IPS-15b (cell line): ENCODE data around the gene COL8A2.

Experiments
- H3K27me3 ChIP-seq: one replicate; pipeline ENCODE4 v1.6.1; 2013; ENCODE audit warnings: low read length; ENCODE audit not compliant: control insufficient read depth, insufficient read depth
- H3K36me3 ChIP-seq: one replicate; pipeline ENCODE4 v1.6.1; 2013; ENCODE audit warnings: low read length; ENCODE audit not compliant: control insufficient read depth, insufficient read depth
- H3K4me1 ChIP-seq: one replicate; pipeline ENCODE4 v1.6.1; 2013; ENCODE audit warnings: mild to moderate bottlenecking, low read length; ENCODE audit not compliant: control insufficient read depth, insufficient read depth
- H3K4me3 ChIP-seq: one replicate; pipeline ENCODE4 v1.5.1; 2013; ENCODE audit warnings: low read depth, low read length
- H3K9ac ChIP-seq: one replicate; pipeline ENCODE4 v1.6.1; 2013; ENCODE audit warnings: low read depth, mild to moderate bottlenecking, low read length
- H3K9me3 ChIP-seq: one replicate; pipeline ENCODE4 v1.6.1; 2013; ENCODE audit warnings: mild to moderate bottlenecking, low read length; ENCODE audit not compliant: control insufficient read depth, insufficient read depth

COL8A2 gene

DNA sequence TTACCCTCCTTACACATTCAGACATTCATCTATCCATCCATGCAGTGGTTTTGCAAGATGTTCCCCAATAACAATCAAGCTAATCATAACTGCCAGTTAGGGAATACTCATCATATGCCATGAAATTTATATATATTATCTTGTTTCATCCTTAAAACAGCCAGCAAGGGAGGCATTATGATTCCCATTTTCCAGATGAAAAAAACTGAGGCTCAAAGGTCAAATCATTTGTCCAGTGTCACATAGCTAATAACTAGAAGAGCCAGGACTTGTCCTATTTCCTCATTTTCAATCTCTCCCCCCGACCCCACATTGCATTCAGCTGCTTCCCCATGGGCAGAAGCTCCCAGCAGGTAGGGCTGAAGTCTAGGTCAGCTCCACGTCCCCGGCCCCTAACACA is 7.0 kb upstream of the COL8A2 start:
- Histone ChIP-seq H3K4me1 (no peaks in the 10 kb centered on the region), H3K9ac (no peak overlapping the region), H3K36me3 (no peaks in the 10 kb centered on the region), H3K27me3 (no peaks in the 10 kb centered on the region), H3K9me3 (no peaks in the 10 kb centered on the region), H3K4me3 (no peak overlapping the region)

DNA sequence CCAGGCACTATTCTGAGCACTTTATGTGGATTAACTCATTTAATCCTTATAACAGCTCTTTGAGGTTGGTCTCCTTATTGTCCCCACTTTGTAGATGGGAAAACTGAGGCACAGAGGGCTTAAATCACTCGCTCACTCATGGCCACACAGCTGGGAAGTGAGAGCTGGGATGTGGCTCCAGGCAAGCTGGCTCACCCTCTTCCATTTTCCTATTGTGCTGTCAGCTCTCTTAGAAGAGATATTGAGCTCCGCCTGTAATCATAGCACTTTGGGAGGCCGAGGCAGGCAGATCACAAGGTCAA is 3.8 kb upstream of the COL8A2 start:
- no peaks in the 10 kb centered on the region for H3K36me3 ChIP-seq
- H3K27me3 ChIP-seq: peaks cover 21% of the 10 kb centered on the region
- no peak overlapping the region for H3K9ac ChIP-seq
- no peaks in the 10 kb centered on the region for H3K9me3 ChIP-seq
- H3K4me3 ChIP-seq: no peak overlapping the region
- no peaks in the 10 kb centered on the region for H3K4me1 ChIP-seq

DNA sequence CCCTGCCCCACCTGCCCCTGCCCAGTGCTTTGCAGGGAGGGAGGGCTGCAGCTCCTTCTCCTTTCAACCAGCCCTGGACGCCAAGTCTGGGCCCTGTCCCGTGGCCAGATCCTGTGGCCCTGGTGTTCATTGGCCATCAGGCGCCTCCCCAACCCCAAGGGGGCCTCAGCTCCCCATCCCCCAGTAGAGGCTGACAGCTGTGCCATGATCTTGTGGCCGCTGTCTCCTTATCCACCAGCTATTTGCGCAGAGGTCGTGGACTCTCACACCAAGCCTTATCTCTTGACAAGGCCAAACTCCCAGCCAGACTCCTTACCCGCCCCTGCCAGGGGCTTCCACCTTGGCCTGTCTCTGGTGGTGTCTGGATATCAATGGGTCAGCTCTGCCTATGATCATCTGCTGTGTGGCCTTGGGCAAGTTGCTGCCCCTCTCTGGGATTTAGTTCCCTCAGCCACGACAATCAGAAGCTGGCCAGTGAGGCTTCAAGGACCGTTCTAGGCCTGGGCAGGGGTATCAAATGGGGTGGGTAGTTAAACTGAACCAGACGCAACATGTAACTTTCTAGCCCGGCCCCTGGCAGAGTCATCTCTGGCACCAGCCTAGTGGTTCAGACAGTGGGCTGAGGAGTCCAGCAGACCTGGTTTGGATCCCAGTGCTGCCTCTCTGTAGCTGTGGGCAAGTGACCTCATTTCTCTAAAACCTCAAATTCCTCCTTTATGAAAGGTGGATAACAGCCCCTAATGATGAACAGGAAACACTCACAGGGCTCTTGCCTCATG is 3.3 kb upstream of the COL8A2 start:
- Histone ChIP-seq H3K4me1 (no peaks in the 10 kb centered on the region), H3K9ac (no peak overlapping the region), H3K4me3 (no peak overlapping the region), H3K9me3 (no peaks in the 10 kb centered on the region), H3K27me3 (peaks cover 27% of the 10 kb centered on the region), H3K36me3 (no peaks in the 10 kb centered on the region)

DNA sequence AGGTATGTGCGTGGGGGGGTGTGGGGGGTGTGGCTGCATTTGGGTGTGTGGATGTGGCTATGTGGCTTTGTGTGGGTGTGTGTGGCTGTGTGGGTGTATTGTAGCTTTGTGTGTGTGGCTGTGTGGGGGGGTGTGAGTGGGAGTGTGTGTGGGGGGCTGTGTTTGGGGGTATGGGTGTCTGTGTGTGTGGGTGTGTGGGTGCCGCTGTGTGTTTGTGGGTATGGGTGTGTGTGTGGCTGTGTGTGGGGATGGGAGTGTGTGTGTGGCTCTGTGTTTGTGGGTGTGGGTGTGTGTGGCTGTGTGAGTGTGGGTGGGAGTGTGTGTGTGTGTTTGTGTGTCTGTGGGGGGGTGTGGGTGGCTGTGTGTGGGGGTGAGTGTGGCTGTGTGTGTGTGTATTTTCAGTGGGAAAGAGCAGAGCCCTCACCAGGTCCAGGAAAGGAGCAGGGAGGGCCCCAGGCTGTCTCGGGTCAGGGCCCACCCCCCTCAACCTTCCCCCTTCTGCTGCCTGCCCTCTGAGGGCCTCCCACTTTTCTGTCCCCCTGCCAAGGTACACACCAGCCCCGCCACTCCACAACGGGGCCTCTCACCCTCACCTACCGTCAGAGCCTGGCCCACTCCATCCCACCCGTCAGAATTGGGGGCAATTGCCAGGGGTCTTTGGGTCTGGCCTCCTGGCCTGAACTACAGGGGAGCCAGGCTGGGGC is 1.9 kb upstream of the COL8A2 start:
- no peak overlapping the region for H3K9ac ChIP-seq
- H3K4me3 ChIP-seq: no peak overlapping the region
- H3K36me3 ChIP-seq: no peaks in the 10 kb centered on the region
- no peaks in the 10 kb centered on the region for H3K9me3 ChIP-seq
- peaks cover 33% of the 10 kb centered on the region for H3K27me3 ChIP-seq
- H3K4me1 ChIP-seq: no peaks in the 10 kb centered on the region

DNA sequence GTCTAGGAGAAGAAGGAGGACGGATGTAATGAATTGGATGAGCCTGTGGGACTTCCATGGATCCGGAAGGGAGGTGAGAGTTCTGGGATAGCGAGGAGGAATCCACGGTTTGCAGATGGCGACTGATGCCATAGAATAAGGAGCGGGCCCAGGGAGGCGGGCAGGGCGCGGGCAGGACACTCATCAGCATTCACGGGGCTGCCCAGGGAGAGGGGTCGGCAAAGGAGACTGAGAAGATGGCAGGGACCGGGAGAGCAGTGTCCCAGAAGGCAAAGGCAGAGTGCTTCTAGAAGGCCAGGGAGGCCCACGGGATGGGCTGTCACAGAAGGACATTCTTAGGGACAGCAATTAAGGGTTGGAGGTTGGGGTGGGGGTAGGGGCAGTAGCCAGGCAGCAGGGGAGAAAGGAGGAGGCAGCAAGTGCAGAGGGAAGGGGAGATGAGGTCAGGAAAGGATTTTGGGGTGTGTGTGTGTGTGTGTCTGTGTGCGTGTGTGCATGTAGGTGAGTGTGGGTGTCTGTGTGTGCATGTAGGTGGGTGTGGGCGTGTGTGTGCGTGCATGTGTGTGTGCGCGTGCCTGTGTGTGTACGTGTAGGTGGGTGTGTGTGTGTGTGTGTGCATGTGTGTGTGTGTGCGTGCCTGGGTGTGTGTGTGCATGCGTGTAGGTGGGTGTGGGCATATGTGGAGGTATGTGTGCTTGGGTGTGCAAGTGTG is 1.1 kb upstream of the COL8A2 start:
- no peaks in the 10 kb centered on the region for H3K9me3 ChIP-seq
- no peak overlapping the region for H3K9ac ChIP-seq
- no peak overlapping the region for H3K4me3 ChIP-seq
- peaks cover 33% of the 10 kb centered on the region for H3K27me3 ChIP-seq
- H3K4me1 ChIP-seq: no peaks in the 10 kb centered on the region
- H3K36me3 ChIP-seq: no peaks in the 10 kb centered on the region

DNA sequence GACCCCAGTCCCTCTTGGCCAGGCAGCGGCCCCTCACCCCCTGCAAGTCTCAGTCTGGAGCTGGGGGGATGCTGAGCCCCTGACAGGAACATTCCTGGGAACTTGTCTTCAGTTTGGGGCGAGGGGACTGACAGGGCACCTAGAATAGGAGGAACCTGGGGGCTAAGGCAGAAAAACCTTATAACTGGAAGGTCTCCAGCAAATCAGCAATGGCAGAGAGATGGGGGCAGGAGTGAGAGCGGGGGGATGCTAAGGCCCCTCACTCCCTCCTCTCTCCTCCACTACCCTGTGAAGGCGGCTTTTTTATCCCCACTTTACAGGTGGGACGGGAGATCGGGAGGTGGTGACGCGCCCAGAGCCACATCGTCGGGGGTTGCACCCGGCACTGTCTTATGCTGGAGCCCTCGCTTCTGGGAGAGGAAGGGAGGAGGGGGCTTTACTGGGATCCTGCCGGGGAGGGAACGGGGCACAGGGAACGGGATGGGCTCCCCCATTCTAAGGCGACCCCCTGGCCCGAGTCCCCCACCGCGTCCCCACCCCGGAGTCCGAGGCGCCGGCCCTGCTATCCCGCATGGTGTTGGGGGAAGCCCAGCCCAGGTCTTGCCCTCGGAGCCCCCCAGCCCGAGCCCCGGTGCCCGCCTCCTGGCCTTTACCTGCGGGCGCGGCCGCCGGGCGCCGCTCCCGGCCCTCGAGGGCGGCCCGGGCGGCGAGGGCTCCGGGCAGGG is 456 bp downstream of the COL8A2 start:
- Histone ChIP-seq H3K9ac (no peak overlapping the region), H3K27me3 (peaks cover 33% of the 10 kb centered on the region), H3K36me3 (no peaks in the 10 kb centered on the region), H3K4me1 (no peaks in the 10 kb centered on the region), H3K9me3 (no peaks in the 10 kb centered on the region), H3K4me3 (peak overlapping the region; percentile 45)

DNA sequence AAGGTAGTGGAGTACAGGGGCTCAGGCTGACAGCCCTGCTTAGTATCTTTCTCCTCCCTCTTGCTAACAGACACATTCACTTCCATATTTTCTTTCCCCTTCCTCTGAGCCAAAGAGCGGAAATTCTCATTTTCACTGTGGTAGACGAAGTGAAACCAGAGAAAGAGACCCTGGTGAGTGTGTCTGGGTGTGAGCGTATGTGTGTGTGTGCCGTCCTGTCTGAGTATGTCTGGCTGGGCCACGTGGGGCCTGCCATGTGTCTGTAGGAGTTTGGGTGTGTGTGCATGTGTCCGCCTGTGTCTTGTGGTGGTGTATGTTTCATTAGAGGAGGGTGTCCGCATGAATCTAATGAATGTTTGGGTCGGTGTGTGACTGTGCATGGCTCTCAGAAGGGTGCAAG is 1.7 kb downstream of the COL8A2 start:
- no peak overlapping the region for H3K4me3 ChIP-seq
- H3K27me3 ChIP-seq: peaks cover 33% of the 10 kb centered on the region
- no peaks in the 10 kb centered on the region for H3K4me1 ChIP-seq
- no peaks in the 10 kb centered on the region for H3K9me3 ChIP-seq
- H3K36me3 ChIP-seq: no peaks in the 10 kb centered on the region
- no peak overlapping the region for H3K9ac ChIP-seq

DNA sequence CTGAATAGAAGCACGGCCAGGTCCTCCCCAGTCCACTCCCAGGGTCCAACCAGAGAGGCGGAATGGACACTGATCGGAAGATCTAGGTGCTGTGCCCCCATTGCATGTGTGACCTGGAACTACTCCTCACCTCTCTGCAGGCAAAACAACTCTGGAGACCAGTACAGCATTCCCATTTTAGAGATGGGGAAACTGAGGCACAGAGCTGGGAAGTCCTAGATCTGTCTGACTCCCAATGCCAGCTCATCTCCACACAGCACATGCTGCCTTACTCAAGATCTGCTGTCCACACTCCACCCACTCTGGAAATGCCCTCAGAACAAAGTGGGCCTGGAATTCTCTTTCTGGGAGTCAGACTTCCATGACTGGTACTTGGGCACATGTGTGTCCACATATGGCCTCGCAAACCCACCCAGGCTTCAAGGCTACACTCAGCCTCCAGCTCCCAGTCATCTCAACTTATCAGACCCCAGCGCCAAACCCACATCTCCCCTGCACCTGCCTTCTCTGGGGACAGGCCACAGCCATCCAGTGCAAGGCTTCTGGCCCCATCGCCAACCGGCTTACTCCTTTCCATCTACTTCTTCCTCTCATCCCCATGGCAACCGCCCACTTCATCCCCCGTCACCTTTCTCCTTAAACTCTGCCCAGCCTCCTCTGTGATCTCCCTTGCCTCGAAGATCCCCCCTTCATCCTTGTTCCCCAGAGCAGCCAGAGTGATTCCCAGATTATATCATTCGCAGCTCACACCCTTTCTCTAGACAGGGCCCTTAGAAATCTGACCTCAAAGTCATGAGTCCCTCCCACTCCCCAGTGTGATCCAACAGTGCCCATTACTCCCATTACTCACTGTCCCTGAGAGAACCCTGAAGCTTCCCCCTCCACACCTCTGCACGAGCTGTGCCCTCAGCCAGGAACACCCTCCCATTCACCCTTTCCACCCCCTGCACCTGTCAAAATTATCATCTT is 2.7 kb downstream of the COL8A2 start:
- Histone ChIP-seq H3K9me3 (no peaks in the 10 kb centered on the region), H3K4me1 (peaks cover 3% of the 10 kb centered on the region), H3K4me3 (no peak overlapping the region), H3K9ac (no peak overlapping the region), H3K27me3 (peaks cover 33% of the 10 kb centered on the region), H3K36me3 (no peaks in the 10 kb centered on the region)

DNA sequence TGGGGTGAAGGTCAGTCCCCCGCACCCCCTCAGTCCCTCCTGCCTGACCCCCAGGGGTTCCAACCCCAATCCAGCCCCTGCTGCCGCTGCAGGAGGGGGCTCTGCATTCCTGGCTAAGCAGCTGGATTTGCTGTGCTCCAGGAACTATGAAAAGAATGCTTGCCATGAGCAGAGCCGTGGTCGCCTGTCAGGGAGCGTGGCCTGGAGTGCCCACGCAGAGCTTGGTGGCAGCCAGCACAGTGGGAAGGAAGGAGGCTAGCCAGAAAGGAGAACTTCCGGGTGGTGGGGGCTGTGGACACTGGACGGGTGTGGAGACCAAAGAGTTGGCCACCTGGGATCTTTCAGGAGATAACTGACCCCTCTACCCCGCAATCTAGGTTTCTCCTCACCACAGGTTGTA is 5.6 kb downstream of the COL8A2 start:
- Histone ChIP-seq H3K4me3 (no peak overlapping the region), H3K27me3 (peaks cover 18% of the 10 kb centered on the region), H3K4me1 (peaks cover 3% of the 10 kb centered on the region), H3K36me3 (no peaks in the 10 kb centered on the region), H3K9me3 (no peaks in the 10 kb centered on the region), H3K9ac (no peak overlapping the region)

DNA sequence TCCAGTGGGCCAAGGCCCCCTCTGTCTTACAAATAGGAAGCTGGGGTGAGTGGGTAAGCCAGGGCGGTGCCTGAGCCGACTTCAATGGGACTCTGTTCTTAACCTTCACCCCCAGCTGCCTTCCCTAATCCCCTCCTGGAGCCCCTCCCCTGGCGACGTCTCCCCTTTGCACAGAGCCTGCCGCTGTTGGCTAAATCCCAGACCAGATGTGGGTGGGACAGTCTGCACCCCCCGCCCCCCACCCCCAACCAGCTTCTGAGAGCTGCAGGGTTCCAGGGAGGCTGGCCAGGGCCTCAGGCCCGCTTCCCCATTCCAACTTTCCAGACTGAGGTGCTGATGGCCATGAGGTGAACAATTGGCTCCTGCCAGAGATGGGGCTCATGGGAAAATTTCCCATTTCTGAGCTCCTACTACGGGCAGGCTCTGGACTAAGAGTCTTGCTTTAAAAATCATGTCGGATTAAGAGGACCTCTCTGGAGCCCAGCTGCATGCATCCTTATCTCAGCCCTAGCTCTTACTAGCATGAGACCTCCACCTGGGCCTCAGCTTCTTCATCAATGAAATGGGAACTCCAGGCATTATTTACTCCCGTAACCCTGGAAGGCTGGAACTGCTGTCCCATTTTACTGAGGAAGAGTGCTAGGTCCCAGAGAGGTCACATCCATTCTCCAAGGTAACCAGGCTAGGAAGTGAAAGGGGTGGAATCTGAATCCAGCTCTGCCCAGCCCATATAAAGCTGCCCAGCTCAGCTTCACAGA is 6.4 kb downstream of the COL8A2 start:
- H3K27me3 ChIP-seq: peaks cover 10% of the 10 kb centered on the region
- no peaks in the 10 kb centered on the region for H3K36me3 ChIP-seq
- H3K9ac ChIP-seq: no peak overlapping the region
- H3K4me1 ChIP-seq: peaks cover 3% of the 10 kb centered on the region
- no peak overlapping the region for H3K4me3 ChIP-seq
- no peaks in the 10 kb centered on the region for H3K9me3 ChIP-seq
